Neural crest cell (in vitro differentiated cells): ENCODE measurements around the gene FAM83F. TPM values are rescaled to one million over a fixed set of nuclear protein-coding genes. Genes with fewer than 3 reads are reported as not detected.

Source experiments
- DNase-seq: peaks from one replicate; pipeline ENCODE4 v3.0.0; 2021; ENCODE audit warnings: low read depth, mixed read lengths, low spot score
- H3K27ac Mint-ChIP-seq: one replicate; pipeline ENCODE4 v1.8.0; 2021; ENCODE audit warnings: mild to moderate bottlenecking, mixed read lengths; ENCODE audit not compliant: unreplicated experiment
- H3K27me3 Mint-ChIP-seq: 2 replicates; pipeline ENCODE4 v1.8.0; 2021; ENCODE audit warnings: low read depth, mild to moderate bottlenecking, mixed read lengths
- H3K36me3 Mint-ChIP-seq: 2 replicates; pipeline ENCODE4 v1.8.0; 2021; ENCODE audit warnings: low read depth, mild to moderate bottlenecking, mixed read lengths
- H3K4me1 Mint-ChIP-seq: 2 replicates; pipeline ENCODE4 v1.8.0; 2021; ENCODE audit warnings: mixed read lengths
- H3K4me3 Mint-ChIP-seq: one replicate; pipeline ENCODE4 v1.8.0; 2021; ENCODE audit warnings: mild to moderate bottlenecking, mixed read lengths
- H3K9me3 Mint-ChIP-seq: 2 replicates; pipeline ENCODE4 v1.8.0; 2021; ENCODE audit warnings: mixed read lengths
- CTCF ChIP-seq: fragments of 200-600 bp; sonication (generic); conservative IDR thresholded peaks from 2 replicates; pipeline ENCODE4 v1.5.0; 2021; ENCODE audit warnings: antibody characterized with exemption, mild to moderate bottlenecking
- total RNA-seq: library from RNA; stranded (reverse); gene quantifications from 2 replicates; pipeline ENCODE4 v1.2.1, GENCODE V29; 2021

The FAM83F gene
- total RNA-seq, 1 donor from 2014 or later = 3.1 TPM

GRCh38 chr22:40001800-40002577, 7.2 kb downstream of the FAM83F start:
- no peak for TF ChIP-seq CTCF
- H3K27ac Mint-ChIP-seq = peak overlapping the region; percentile 69
- H3K4me1 Mint-ChIP-seq = peaks cover 77% of the 10 kb centered on the region
- H3K9me3 Mint-ChIP-seq = no peaks in the 10 kb centered on the region
- no peaks in the 10 kb centered on the region for H3K36me3 Mint-ChIP-seq
- DNase-seq = no peak
- H3K4me3 Mint-ChIP-seq = peak overlapping the region; percentile 58
- peaks cover 6% of the 10 kb centered on the region for H3K27me3 Mint-ChIP-seq

DNA sequence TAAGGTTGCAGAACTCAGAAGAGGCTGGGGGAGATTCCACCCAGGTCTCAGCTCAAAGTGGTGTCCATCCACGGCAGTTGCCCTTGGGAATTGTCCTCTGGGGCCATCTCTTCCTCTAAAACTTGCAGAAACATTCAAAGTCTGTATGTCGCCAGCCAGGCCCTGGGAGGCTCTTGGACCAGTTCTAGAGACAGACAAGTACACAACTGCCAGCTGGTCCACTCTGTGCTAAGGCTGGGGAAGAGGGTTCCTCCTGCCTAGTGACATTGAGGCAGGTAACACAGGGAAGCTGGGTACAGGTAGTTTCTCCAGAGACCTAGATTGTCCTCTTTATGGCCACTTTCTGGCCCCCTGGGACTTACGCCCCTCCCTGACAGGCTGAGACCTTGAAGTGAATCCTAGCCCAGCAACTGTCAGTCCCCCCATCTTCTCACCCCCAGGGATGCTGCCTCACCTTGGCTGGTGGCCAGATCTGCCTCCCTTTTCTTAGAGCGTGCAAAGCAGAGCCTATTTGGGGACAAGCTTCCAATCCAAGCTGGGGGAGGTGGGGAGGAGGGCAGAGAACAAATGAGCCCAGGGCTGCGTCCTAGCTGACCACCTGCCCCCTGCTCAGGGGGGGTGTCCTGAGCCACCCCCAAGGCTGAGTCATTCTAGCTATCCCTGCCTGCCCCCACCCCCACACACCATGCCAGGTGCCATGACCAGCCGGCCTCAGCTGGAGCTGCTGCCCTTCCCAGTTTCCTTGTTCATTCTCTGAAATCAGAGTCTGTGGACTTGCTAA, 8.4 kb downstream of the FAM83F start:
- no peak for TF ChIP-seq CTCF
- H3K27me3 Mint-ChIP-seq = peaks cover 8% of the 10 kb centered on the region
- H3K27ac Mint-ChIP-seq = no peak overlapping the region
- H3K4me3 Mint-ChIP-seq = no peak overlapping the region
- no peak for DNase-seq
- peaks cover 65% of the 10 kb centered on the region for H3K4me1 Mint-ChIP-seq
- no peaks in the 10 kb centered on the region for H3K36me3 Mint-ChIP-seq
- no peaks in the 10 kb centered on the region for H3K9me3 Mint-ChIP-seq

- peaks cover 61% of the 10 kb centered on the region for H3K4me1 Mint-ChIP-seq
- no peak for DNase-seq
- peaks cover 16% of the 10 kb centered on the region for H3K27me3 Mint-ChIP-seq
- no peak overlapping the region for H3K4me3 Mint-ChIP-seq
- TF ChIP-seq CTCF = no peak
- H3K9me3 Mint-ChIP-seq = no peaks in the 10 kb centered on the region
- H3K36me3 Mint-ChIP-seq = no peaks in the 10 kb centered on the region
- no peak overlapping the region for H3K27ac Mint-ChIP-seq
Observed at GRCh38 chr22:40004836-40005235, 10.1 kb downstream of the FAM83F start.

DNA sequence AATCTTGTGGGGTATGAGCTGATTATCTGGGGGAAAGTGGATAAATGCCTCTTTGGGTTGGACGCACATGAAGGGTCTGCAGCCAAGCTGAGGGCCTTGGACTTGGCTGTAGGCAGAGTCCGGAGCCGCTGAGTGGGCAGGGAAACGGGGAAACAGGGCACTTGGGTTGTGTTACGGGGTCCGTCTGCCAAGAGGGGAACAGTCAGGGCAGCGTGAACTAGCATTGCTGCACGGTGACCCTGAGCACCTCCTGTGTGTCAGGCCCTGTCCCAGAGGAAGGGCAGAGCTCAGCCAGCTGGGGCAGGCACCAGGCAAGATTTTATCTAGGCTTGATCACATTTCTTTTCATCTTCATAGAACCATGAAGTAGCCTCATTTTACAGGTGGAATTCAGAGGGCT, 11.9 kb downstream of the FAM83F start:
- H3K27ac Mint-ChIP-seq = no peak overlapping the region
- no peak overlapping the region for H3K4me3 Mint-ChIP-seq
- H3K36me3 Mint-ChIP-seq = no peaks in the 10 kb centered on the region
- peaks cover 18% of the 10 kb centered on the region for H3K27me3 Mint-ChIP-seq
- no peak for TF ChIP-seq CTCF
- no peak for DNase-seq
- H3K4me1 Mint-ChIP-seq = peaks cover 52% of the 10 kb centered on the region
- no peaks in the 10 kb centered on the region for H3K9me3 Mint-ChIP-seq

DNA sequence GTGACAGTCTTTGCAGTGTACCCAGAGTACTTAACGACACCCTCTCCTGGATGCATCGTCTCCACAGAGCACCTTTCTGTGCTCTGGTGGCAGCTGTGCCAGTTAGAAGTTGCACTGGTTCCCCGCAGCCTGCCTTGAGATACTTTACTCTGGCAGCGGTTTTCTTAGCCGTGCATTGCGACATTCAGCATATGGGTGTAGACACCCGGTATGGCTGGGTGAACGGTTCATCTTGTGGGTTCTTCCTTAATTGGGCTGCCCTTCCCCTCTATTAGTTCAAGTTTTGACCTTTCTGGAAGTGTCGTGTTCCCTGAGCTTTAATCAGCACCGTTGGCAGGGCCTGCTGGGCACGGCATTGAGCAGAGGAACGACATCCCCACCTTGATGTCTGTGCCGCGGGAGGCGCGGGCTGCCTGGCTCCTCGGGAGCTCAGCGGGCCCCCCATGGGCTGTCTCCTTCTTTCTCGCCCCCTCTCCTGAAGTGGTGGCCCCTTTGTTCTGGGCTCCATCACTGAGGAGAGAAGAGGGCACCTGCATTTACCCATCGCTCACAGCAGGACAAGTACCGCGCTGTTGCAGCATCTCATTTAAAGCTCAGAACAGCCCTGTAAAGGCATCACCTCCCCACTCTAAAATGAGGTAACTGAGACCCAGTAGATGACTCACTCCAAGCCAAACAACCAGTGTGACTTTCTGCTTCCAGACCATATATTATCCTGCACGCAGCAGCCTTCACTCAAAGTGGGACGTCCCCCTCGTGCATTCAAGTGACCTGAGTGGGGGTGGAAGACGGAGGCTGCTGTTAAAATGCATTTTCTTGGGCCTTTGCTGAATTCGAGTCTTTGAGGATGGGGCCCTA, 13.3 kb downstream of the FAM83F start:
- H3K4me1 Mint-ChIP-seq = peaks cover 42% of the 10 kb centered on the region

More for the DNA sequence above, 13.3 kb downstream of the FAM83F start:
- Mint-ChIP-seq H3K36me3 (no peaks in the 10 kb centered on the region), H3K9me3 (no peaks in the 10 kb centered on the region), H3K4me3 (no peak overlapping the region), H3K27ac (no peak overlapping the region), H3K27me3 (peaks cover 19% of the 10 kb centered on the region)
- TF ChIP-seq CTCF = no peak
- DNase-seq = no peak
